HG02981 (cell line): ENCODE measurements around the gene FCHO2.

Experiments used
- ATAC-seq: cut with Tn5 transposase; IDR thresholded peaks from one replicate; pipeline ENCODE4 v1.9.1; 2021; ENCODE audit warnings: mild to moderate bottlenecking, moderate library complexity; ENCODE audit not compliant: unreplicated experiment

The FCHO2 gene

GRCh38 chr5:73027816-73028215 is 72.0 kb downstream of the FCHO2 start:
- ATAC-seq: no peak

- ATAC-seq: no peak
Measured at GRCh38 chr5:73028991-73029595, 73.3 kb downstream of the FCHO2 start.

- ATAC-seq: no peak
Measured at GRCh38 chr5:73030531-73030930, 74.7 kb downstream of the FCHO2 start.

GRCh38 chr5:73030995-73031394 is 75.2 kb downstream of the FCHO2 start:
- ATAC-seq: no peak

GRCh38 chr5:73031839-73032238 is 76.0 kb downstream of the FCHO2 start:
- ATAC-seq: no peak

GRCh38 chr5:73032635-73033034 is 76.8 kb downstream of the FCHO2 start:
- no peak for ATAC-seq

- no peak for ATAC-seq
Measured at GRCh38 chr5:73037545-73037944, 81.7 kb downstream of the FCHO2 start.

- ATAC-seq: no peak
Measured at GRCh38 chr5:73039082-73039481, 83.2 kb downstream of the FCHO2 start.

GRCh38 chr5:73042993-73043392 is 87.2 kb downstream of the FCHO2 start:
- no peak for ATAC-seq

- no peak for ATAC-seq
Measured at GRCh38 chr5:73044546-73044945, 88.7 kb downstream of the FCHO2 start.

GRCh38 chr5:73045623-73046022 is 89.8 kb downstream of the FCHO2 start:
- no peak for ATAC-seq

- ATAC-seq: no peak
Measured at GRCh38 chr5:73061593-73061992, 105.8 kb downstream of the FCHO2 start.

- no peak for ATAC-seq
Measured at GRCh38 chr5:73066466-73066865, 110.6 kb downstream of the FCHO2 start.

- ATAC-seq: no peak
Measured at GRCh38 chr5:73067213-73067612, 111.4 kb downstream of the FCHO2 start.

- no peak for ATAC-seq
Measured at GRCh38 chr5:73081093-73081492, 125.3 kb downstream of the FCHO2 start.

- no peak for ATAC-seq
Measured at GRCh38 chr5:73088026-73088425, 132.2 kb downstream of the FCHO2 start.

GRCh38 chr5:73093943-73094342 is 138.1 kb downstream of the FCHO2 start:
- ATAC-seq: no peak

- ATAC-seq: no peak
Measured at GRCh38 chr5:73094415-73094814, 138.6 kb downstream of the FCHO2 start.

GRCh38 chr5:73095564-73096238 is 139.9 kb downstream of the FCHO2 start:
- no peak for ATAC-seq

- no peak for ATAC-seq
Measured at GRCh38 chr5:73096239-73096575, 140.4 kb downstream of the FCHO2 start.

- ATAC-seq: no peak
Measured at GRCh38 chr5:73097740-73098139, 141.9 kb downstream of the FCHO2 start.

GRCh38 chr5:73100109-73100508 is 144.3 kb downstream of the FCHO2 start:
- no peak for ATAC-seq

GRCh38 chr5:73103870-73104299 is 148.0 kb downstream of the FCHO2 start:
- no peak for ATAC-seq
